HL-60 (cell line): ENCODE results near the gene TIAM1.

Experiments used
- DNase-seq, 2 experiments: peaks; one replicate each; pipeline ENCODE4 v3.0.0-alpha.2; 2010 to 2020; ENCODE audit warnings: low read depth in 1 of 2, low spot score in 1 of 2
- H3K27ac ChIP-seq: fragments of 250-450 bp; sonication (Bioruptor Pico); replicated peaks from 2 replicates; pipeline ENCODE4 v1.5.1; 2020; ENCODE audit warnings: mild to moderate bottlenecking, moderate library complexity
- H3K27me3 ChIP-seq: fragments of 250-450 bp; sonication (Bioruptor Pico); 2 replicates; pipeline ENCODE4 v1.5.1; 2021; ENCODE audit warnings: mild to moderate bottlenecking, moderate library complexity; ENCODE audit not compliant: insufficient read depth, poor library complexity, severe bottlenecking
- H3K4me3 ChIP-seq: replicated peaks from 2 replicates; pipeline ENCODE4 v1.5.1; 2011; ENCODE audit warnings: mild to moderate bottlenecking, control low read depth, low read length; ENCODE audit not compliant: insufficient read depth
- CTCF ChIP-seq: IDR thresholded peaks from one replicate; pipeline ENCODE4 v1.5.1; 2011; ENCODE audit warnings: low read length, control low read depth, inconsistent platforms; ENCODE audit not compliant: insufficient read depth
- GABPA ChIP-seq: IDR thresholded peaks from 2 replicates; pipeline ENCODE4 v1.6.1; 2012; ENCODE audit warnings: low read depth
- POLR2AphosphoS5 ChIP-seq: IDR thresholded peaks from 2 replicates; pipeline ENCODE4 v1.6.1; 2012; ENCODE audit warnings: low read depth
- REST ChIP-seq: IDR thresholded peaks from 2 replicates; pipeline ENCODE4 v1.6.1; 2012; ENCODE audit warnings: low read depth; ENCODE audit not compliant: insufficient replicate concordance
- SPI1 ChIP-seq: IDR thresholded peaks from 2 replicates; pipeline ENCODE4 v1.6.1; 2012; ENCODE audit warnings: low read depth, mild to moderate bottlenecking, borderline replicate concordance

TIAM1 gene

DNA sequence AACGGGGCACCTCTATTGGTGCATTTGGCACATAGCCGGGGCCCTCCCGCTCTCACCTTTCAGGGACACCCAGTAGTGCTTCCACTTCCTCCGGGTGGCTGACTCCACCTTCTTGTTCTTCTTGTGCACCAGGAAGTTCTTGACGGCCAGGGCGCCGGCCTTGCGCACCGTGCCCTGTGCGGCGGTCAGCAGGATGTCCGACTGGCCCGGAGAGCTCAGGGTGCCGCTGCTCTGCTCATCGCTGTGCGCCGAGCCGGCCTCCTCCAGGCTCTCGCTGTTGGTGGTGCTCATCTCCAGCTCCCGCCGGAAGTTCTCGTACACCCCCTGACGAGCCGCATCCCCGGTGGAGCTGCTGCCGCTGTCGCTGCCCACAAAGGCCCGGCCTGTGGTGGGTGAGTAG lies 92.4 kb downstream of the TIAM1 start:
- H3K27ac ChIP-seq: no peak overlapping the region
- H3K27me3 ChIP-seq: no peaks in the 10 kb centered on the region
- TF ChIP-seq POLR2AphosphoS5 (no peak), CTCF (no peak)
- H3K4me3 ChIP-seq: no peak overlapping the region
- DNase-seq: no peak

GRCh38 chr21:31248598-31248997 lies 95.5 kb downstream of the TIAM1 start:
- no peak overlapping the region for H3K4me3 ChIP-seq
- H3K27me3 ChIP-seq: no peaks in the 10 kb centered on the region
- no peak for DNase-seq
- no peak for TF ChIP-seq CTCF
- TF ChIP-seq POLR2AphosphoS5: no peak
- no peak for TF ChIP-seq REST
- no peak for TF ChIP-seq SPI1
- TF ChIP-seq GABPA: no peak
- H3K27ac ChIP-seq: no peak overlapping the region

GRCh38 chr21:31243611-31244010 lies 100.5 kb downstream of the TIAM1 start:
- TF ChIP-seq POLR2AphosphoS5 (no peak), REST (no peak), GABPA (no peak), CTCF (no peak), SPI1 (no peak)
- no peak overlapping the region for H3K27ac ChIP-seq
- no peak overlapping the region for H3K4me3 ChIP-seq
- no peak for DNase-seq
- H3K27me3 ChIP-seq: no peaks in the 10 kb centered on the region

- no peak overlapping the region for H3K27ac ChIP-seq
- no peak overlapping the region for H3K4me3 ChIP-seq
- H3K27me3 ChIP-seq: no peaks in the 10 kb centered on the region
- no peak for DNase-seq
- TF ChIP-seq POLR2AphosphoS5 (no peak), SPI1 (no peak), REST (no peak), GABPA (no peak), CTCF (no peak)
Measured at GRCh38 chr21:31236528-31236927, 107.5 kb downstream of the TIAM1 start.
